CD4-positive, alpha-beta T cell treated with Interleukin-21 for 1 hour (primary cell): ENCODE data around the gene CRADD.
"Not testable (repeated sequence)": the region's sequence is repeated elsewhere in the genome, so short reads cannot be mapped to it uniquely, and the experiment has no call there.

Experiments
- DNase-seq: peaks from one replicate; pipeline ENCODE4 v3.0.0-alpha.2; 2020

CRADD gene

DNA sequence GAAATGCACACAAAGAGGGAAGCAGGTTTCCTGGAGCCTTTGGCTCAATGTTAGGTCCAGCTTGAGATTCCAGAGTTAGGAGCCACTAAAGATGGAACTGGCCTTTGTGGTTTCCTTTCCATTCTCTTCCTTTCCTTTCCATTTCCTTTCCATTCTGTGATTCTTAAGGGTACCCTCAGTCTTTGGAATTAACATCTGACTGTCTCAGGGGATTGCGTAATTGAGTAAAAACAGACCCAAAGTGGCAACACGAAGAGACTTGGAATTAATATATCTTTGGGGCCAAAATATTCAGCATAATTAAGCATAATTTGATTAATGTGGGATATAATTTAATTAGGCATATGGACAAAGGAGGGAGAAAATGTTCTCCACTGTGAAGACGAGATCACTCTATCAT lies 205.6 kb downstream of the CRADD start:
- DNase-seq: no peak

DNA sequence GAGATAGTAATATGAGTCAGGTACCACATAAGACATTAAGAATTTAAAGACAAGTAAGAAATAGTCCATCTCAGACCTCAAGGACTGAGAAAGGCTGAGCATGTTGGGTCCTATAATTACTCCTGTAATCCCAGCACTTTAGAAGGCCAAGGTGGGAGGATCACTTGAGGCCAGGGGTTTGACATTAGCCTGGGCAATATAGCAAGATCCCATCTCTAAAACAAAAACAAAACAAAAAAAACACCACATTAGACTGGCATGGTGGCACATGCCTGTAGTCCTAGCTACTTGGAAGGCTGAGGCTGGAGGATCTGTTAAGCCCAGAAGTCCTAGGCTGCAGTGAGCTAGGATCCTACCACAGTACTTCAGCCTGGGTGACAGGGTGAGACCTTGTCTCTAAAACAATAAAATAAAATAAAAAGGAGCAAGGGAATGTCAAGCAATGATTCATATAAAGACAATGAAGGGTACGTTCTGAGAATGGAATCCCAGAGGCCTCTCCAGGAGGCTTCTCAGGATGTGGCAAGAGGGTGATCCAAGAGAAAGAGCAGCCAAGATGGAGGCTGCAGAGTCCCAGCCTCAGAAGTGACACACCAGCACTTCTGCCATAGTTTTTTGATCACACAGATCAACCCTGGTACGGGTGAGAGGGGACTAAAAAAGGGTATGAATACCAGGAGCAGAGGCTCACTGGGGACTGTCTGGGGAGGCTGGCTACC lies 206.4 kb downstream of the CRADD start:
- no peak for DNase-seq

DNA sequence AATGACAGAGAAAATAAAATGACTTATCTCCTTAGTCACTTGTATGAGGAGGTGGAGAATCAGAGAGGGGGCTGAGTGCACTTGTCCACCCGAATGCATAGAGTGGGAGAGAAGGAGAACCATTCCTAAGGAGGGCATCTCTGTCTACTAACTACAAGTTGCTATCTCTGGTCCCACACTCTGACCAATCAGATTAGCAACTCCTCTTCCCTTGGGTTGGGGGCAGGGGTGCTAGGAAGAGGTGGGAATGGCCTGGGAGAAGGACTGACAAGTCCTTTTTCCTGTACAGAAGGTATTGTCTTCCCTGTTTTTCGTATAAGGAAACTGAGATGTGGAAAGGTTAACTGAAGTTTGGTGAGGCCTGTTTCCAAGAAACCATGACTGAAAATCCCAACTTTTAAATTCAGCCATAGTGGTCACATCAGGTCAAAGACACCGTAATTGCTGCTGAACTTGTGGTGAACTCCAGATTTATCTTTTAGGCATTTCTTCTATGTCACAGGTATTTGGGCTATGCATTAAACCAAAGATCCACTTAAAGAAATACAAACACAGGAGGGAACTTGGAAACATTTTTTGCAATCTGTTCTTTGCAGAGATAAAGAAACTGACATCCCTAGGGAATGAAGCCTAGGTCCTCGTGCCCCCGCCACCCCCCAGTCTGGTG lies 207.8 kb downstream of the CRADD start:
- DNase-seq: no peak

DNA sequence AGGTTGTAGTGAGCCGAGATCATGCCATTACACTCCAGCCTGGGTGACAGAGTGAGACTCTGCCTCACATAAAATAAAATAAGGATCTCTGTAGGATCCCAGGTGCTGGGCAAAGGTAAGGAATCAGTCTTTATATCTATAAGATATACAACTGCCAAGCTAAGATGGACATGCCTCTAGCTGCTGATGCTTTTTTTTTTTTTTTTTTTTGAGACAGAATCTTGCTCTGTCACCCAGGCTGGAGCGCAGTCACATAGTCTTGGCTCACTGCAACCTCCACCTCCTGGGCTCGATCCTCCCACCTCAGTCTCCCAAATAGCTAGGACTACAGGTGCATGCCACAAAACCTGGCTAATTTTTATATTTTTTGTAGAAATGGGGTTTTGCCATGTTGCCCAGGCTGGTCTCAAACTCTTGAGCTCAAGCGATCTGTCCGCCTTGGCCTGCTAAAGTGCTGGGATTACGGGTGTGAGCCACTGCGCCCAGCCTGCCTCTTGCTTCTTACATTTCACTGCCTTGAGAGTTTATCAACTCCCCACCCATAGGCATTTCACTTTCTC lies 208.9 kb downstream of the CRADD start:
- not testable (repeated sequence) for DNase-seq

DNA sequence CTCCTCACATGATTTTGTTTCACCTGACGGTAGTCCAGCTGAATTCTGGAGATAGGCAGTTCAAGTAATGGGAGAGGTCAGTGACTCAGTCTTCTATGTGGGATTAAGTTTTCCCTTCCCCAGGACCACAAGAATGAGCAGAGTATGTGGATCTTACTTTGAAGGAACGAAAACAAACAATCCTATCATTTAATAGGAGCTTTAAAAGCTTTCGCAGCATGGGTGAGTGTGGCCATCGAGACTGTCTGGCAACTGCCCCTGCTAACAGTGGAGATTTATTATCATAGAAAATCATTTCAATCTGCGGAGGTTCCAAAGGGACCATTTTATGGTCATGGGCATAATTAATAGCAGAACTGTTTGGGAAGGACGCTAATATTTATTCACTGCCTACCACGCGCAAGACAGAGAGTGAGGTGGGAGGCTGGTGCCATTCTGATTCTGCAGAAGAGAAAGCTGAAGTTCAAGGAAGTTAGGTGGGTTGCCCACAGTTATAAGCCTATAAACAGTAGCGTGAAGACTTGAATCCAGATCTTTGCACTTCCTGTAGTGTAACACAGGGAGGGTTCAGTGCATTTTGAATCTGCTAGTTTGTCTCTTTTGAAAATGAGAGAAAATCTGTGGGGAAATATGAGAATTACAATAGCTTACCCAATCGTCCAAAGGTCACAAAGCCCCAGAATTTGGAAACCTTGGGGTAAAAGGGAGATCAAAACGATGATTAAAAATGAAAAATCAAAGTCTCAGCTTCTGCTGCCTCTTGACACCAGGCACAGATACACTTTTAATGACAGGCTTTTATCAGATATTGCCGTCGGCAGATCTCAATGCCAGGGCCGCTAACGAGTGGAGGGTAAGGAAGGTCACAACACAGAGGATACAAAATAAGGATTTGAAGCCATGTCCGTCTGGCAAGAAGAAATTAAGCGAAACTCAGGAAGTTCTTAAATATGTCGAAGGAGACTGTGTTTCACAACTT lies 209.6 kb downstream of the CRADD start:
- DNase-seq: no peak

DNA sequence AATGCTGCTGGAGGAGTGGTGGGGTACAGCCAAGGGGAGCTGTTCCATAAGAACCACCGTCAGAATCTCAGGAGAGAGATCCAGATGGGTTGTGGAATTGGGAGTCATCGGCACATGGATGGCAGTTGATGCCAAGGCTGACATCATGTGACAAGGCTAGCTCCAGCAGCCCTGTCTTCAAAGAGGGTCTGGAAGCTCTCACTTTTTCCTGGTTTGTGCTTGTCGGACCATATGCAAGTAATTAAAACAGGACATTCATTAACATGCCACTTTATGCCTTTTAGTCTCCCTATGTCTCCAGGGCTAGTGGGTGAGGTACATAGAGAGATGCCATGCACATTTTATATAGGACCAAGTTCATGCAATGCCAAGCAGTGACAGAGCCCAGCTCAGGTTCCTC lies 211.8 kb downstream of the CRADD start:
- no peak for DNase-seq

DNA sequence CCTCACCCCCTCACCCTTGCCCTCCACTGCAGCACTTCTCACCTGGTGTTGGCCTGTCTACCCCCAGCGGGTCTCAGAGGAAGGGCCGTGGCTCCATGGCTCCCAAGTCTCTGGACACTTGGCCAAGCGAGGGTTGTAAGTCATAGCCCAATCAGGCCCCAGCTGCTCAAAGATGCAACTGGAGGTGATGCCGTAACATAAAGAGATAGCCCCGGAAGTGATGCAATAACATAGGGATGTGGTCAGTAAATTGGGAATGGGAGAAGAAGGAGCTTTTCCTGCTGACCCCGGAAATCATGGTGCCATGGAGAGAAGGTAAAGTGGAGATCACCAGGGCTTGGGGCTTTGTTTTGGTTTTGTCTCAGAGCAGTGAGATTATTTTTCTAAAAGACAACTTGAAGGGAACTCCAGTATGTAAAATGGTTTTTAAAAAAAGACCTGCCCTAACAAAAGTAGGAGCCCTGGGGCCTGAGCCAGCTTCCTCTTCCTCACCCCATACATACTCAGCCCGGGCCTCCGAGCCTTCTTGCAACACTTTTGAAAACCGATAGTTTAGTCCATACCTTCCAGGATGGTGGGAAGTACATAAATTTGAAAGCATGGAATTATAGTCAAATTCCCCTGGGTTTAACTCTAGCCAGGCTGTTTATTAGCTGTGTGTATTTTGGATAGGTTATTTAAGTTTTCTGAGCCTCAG lies 212.5 kb downstream of the CRADD start:
- DNase-seq: no peak

DNA sequence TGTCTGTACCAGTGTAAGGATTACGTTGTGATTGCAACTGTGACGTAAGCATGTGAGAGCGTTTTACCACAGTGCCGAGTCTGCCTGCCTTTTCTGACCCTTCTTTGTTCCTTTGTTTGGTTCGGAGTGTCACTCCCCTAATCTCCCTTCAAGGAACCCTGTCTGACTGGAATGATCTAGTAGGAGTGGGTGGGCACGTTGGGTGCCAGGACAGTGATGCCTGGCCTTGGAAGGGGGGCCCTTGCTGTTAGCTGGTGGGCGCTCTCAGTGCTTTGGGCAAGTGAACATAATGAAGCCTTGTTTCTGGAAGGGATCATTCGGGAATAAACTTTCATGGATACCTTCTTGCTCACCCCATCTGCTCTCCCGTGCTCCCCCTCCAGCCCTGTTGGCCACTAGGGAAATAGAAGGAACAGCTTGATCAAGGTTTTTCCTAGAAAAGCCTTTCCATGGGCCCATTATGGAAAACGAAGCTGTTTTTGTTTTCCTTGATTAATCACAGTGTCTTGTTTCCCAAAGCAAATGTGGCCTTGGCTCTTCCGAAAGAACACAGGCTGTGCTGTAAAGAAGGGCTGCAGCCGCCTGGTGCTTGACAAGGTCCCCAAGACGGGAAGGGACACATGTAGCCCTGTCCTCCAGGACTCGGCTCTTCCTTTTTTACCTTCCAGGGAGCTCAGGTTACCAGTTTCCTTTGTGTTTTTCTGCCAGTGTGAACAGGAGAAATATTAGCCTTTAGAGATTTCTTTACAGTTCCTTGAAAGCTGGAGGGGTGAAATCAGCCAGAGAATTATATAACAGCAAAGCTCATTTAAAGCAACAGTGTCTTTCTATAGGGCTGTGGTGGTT lies 215.5 kb downstream of the CRADD start:
- no peak for DNase-seq

DNA sequence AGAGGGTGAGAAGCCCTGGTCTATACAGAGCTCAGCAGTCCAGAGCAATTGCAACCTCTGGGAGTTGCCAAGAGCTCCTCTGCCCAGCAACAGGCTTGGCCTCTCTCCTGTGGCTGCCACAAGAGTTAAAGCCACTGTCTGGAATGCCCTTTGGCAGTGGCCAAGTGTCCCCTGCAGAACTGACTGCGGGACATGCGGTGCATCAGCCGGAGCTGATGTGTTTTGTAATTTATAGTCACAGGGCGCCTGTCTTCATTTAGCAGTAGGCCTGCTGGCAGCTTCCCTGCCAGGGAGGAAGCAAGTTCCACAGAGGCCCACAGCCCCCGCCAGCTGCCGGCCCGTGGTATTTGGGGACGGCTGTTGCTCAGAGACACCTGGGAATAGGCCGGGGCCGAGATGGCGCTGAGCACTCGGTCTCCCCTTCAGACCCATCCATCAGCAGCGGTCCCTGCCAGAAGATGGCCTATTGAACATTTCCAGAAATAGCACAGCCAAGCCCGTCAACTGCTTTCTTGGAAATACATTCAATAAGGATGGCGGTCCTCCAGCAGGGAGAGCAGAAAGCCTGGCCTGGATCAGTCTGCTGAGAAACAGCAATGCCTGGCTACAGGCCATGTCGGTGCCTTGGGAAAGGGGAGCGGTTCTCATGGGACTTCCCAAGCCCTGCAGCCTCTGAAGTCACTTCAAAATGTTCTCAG lies 217.4 kb downstream of the CRADD start:
- DNase-seq: no peak

DNA sequence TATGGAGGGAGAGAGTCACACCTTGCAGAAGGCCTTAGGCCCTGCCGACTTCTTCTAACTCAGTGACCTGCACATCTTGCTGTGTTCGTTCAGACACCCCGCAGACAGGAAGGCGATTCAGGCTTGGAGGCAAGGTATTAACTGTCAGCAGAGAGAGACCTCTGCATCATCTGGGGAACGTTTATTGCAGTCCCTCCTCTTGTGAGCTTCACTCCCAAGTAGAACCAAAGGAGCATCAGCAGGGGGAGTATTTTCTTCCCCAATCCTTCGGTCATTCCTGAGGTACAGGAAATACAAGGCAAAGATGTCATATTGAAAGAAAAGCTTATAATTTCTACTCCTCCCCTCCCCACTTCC lies 217.9 kb downstream of the CRADD start:
- no peak for DNase-seq

DNA sequence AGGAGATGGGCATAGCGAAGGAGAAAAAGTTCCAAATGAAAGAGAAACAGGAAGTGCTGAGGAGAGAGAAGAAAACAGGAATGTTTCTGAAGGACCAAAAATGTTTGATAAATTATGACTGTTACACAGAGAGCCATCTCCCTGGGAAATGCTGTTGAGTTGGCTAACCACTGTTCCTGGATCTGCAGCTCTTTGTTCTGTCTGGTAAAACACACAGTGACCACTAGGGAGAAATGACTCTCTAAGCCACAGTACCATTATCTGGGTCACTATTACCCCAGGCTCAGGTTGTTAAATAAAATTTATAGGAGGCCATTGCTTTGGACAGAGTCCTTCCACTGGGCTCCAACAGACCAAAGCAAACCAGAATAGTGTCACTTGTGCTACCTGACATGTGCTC lies 219.3 kb downstream of the CRADD start:
- DNase-seq: no peak

DNA sequence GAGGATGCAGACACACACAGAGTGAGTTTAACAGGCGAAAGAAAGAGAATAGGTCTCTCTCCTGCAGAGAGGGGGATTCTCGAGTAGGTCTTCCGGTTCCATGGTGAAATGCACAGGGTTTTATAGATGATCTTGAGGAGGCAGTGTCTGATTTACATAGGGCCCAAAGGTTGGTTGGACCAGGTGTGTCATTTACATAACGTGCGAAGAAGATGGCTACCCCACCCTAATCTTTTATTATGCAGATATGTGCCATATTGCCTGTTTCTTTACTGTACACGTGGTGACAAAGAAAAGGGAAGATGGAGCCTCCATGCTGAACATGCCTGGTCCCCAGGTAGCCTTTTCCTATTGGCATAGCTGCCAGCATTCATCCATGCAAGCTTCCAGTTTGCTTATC lies 219.8 kb downstream of the CRADD start:
- DNase-seq: no peak

DNA sequence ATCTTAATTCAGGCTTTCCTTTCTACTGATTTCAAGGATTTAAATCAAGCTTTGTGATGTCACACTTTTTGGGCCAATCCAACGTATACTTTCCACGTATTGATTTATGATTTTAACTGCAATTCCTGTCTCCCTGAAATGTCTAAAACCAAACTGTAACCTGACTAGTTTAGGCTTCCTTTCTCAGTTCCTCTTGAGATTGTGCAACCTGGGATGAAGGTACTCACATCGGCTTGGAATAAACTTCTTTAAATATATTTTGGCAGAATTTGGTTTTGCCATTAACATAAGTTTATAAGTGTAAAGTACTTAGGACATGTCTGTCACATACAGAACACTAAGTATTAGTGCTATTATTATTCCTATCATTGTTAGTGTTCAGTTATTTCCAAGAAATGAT lies 224.6 kb downstream of the CRADD start:
- no peak for DNase-seq

DNA sequence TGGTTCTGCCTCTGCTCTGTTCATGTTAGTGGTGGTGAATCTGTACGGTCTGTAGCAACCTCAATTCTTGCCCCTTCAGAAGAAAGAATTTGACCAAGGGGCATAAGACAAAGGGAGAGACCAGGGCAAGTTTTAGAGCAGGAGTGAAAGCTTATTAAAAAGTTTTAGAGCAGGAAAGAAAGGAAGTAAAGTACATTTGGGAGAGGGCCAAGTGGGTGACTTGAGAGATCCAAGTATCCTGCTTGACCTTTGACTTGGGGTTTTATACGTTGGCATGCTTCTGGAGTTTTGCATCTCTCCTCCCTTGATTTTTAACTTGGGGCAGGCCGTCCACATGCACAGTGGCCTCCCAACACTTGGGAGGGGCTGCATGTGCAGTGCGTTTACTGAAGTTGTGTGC lies 225.0 kb downstream of the CRADD start:
- DNase-seq: no peak

DNA sequence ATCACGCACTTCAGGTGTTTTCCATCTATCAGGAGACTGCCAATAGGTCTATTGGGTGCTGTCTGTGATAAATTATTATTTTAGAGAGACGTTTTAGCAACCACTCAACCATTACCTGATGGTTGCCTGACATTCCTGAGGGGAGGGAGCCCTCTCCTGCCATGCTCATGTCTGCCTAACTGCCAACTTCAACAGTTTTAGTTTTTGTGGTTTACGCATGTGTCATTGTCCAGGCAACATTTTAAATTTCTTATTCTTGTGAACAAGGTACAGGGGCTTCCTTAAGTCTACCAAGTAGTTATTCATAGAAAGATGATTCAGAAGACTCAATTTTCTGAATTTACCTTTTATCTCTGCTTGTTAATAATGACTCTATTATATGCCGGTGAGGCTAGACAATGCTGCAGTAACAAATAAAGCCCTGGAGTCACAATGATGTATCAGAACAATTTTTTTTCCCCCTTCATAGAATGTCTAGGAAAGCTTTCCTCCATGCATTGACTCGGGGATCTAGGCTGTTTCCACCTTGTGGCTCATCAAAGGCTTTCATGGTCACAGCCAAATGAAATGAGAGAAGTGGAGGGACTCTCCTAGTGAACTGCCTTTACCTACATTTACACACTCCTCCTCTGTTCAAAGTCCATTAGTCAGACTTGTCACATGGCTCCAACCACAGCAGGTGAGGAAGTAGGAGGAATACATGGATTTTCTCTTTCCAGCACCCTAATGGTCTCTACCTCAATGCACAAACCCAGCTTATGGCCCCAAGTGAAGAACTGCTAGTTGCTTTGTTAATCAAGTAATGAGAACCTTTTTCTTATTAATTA lies 225.8 kb downstream of the CRADD start:
- DNase-seq: no peak

DNA sequence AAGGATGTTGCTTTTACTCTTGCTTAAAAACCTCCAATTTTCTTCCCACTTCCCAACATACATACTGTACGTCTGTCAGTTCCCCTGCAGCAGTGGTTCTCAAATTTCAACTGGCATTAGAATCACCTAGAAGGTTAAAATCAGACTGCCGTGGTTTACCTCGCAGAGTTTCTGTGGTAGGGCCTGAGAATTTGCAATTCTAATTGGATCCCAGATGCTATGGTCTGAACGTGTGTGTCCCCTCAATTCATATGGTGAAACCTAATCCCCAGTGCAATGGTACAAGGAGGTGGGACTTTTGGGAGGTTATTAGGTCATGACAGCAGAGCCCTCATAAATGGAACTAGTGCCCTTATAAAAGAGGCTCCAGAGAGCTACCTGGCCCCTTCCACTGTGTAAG lies 226.9 kb downstream of the CRADD start:
- DNase-seq: no peak

DNA sequence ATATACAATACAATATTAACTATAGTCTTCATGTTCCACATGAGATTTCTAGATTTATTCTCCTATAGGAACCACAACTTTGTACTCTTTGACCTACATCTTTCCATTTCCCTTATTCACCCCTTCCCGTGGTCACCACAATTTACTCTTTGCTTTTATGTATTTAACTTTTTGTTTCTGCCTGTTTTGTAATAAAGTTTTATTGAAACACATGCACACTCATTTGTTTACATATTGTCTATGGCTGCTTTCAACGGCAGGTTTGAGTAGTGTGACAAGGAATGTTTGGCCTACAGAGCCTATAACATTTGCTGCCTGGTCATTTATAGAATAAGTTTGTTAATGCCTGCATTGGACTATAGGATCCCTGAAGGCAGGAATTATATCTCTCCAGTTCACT lies 231.1 kb downstream of the CRADD start:
- no peak for DNase-seq

DNA sequence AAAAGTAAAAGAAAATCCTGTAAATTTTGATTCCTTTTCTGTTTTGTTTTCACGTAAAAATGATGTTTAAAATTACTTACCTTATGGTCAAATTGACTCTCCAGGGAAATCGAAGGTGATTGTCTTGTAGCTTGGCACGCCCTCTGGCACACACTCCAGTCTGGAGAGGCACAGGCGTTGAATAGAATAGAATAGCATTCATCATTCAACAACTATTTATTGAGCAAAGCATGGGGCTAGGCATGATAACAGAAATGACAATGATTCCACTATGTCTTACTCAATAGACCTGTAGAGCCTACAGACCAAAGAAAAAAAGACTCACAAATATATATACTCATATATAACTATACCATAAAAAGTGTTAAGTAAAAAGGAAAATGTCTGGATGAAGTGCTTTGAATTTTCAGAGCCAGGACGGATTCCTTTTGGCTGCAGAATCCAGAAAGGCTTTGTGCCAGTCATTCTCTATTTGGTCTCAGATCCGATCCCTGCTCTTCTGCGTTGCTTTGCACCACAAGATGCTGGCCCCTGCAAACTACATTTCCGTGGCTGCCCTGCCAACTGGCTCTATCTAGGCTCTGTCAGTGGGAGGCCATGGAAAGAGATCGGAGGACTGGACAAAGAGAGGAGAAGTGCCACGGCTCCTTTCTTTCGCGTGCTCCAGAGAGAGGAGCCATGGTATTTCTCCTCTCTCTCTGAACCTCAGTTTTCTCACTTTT lies 231.8 kb downstream of the CRADD start:
- DNase-seq: no peak

DNA sequence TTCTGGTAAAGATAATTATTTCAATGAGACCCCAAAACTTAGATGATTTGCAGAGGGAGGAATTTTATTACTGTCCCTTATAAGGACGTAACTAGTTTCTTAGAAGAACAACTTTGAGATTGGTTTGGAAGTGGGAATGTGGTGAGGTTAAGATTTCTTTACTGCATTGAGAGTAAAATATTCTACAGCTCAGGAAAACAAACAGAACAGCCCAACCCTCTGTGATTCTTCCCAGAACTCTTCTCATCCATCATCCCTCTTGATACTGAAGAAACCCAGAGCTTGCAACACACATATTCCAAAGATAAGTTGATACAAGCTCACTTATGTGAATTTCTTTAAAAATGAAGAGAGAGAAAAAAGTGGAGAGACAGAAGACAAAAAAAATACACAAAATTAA lies 234.2 kb downstream of the CRADD start:
- DNase-seq: no peak
